GM10266 (cell line): ENCODE results near the gene TANGO6.

Experiments used
- DNase-seq: peaks from one replicate; pipeline ENCODE4 v3.0.0; 2012; ENCODE audit errors: extremely low spot score
- CTCF ChIP-seq: IDR thresholded peaks from 2 replicates; pipeline ENCODE4 v1.5.1; 2012; ENCODE audit warnings: mild to moderate bottlenecking, low read depth; ENCODE audit not compliant: control insufficient read depth, insufficient read depth; ENCODE audit errors: missing control alignments

The TANGO6 gene

GRCh38 chr16:68948230-68948910 lies 105.0 kb downstream of the TANGO6 start:
- no peak for TF ChIP-seq CTCF
- no peak for DNase-seq

- TF ChIP-seq CTCF, result no peak
- DNase-seq, result no peak
Measured at GRCh38 chr16:68951991-68952877, 108.9 kb downstream of the TANGO6 start.

- DNase-seq, result no peak
- TF ChIP-seq CTCF, result no peak
Measured at GRCh38 chr16:68954911-68955635, 111.7 kb downstream of the TANGO6 start.

- no peak for DNase-seq
- TF ChIP-seq CTCF, result no peak
Measured at GRCh38 chr16:68960910-68961309, 117.6 kb downstream of the TANGO6 start.

- no peak for TF ChIP-seq CTCF
- DNase-seq, result no peak
Measured at GRCh38 chr16:68961778-68962402, 118.6 kb downstream of the TANGO6 start.

- TF ChIP-seq CTCF, result no peak
- no peak for DNase-seq
Measured at GRCh38 chr16:68969338-68969737, 126.0 kb downstream of the TANGO6 start.

- no peak for TF ChIP-seq CTCF
- no peak for DNase-seq
Measured at GRCh38 chr16:68972013-68972412, 128.7 kb downstream of the TANGO6 start.
